CD14-positive monocyte (primary cell): ENCODE data around the gene OTULIN. TPM values are rescaled to one million over a fixed set of nuclear protein-coding genes. Genes with fewer than 3 reads are reported as not detected.

ENCODE experiments used
- DNase-seq, 3 donors: peaks; one replicate each; pipeline ENCODE4 v3.0.0-alpha.2; 2011 to 2022
- H2AFZ ChIP-seq: 2 replicates; pipeline ENCODE4 v1.6.0; 2012; ENCODE audit warnings: mild to moderate bottlenecking, low read depth, low read length, inconsistent platforms; ENCODE audit not compliant: insufficient read depth, poor library complexity, severe bottlenecking
- H3K27ac ChIP-seq, 2 donors: 1 replicate in 1 of 2; 2 replicates in 1 of 2; pipeline ENCODE4 v1.5.1; 2012 to 2013; ENCODE audit warnings: low read length in 2 of 2, control low read depth in 1 of 2, inconsistent platforms in 1 of 2, low read depth in 1 of 2, mild to moderate bottlenecking in 1 of 2
- H3K27me3 ChIP-seq, 2 donors: one replicate each; pipeline versions ENCODE4 v1.6.0 to v1.6.1; 2011 to 2013; ENCODE audit warnings: low read length in 2 of 2; ENCODE audit not compliant: control insufficient read depth in 2 of 2, insufficient read depth in 2 of 2
- H3K36me3 ChIP-seq, 2 donors: replicated peaks in 1 of 2; 1 replicate in 1 of 2; 2 replicates in 1 of 2; pipeline versions ENCODE4 v1.5.1 to v1.6.1; 2012 to 2013; ENCODE audit warnings: low read length in 2 of 2, control low read depth in 1 of 2, inconsistent platforms in 1 of 2, mild to moderate bottlenecking in 1 of 2; ENCODE audit not compliant: insufficient read depth in 2 of 2, control insufficient read depth in 1 of 2
- H3K4me1 ChIP-seq, 2 donors: 1 replicate in 1 of 2; 2 replicates in 1 of 2; pipeline versions ENCODE4 v1.5.1 to v1.6.1; 2012 to 2013; ENCODE audit warnings: low read length in 2 of 2, control low read depth in 1 of 2, inconsistent platforms in 1 of 2, mild to moderate bottlenecking in 1 of 2, moderate library complexity in 1 of 2; ENCODE audit not compliant: insufficient read depth in 2 of 2, control insufficient read depth in 1 of 2
- H3K4me2 ChIP-seq: replicated peaks from 2 replicates; pipeline ENCODE3; 2012; ENCODE audit warnings: low read length, moderate library complexity, mild to moderate bottlenecking; ENCODE audit not compliant: poor library complexity, severe bottlenecking; ENCODE audit errors: extremely low read depth
- H3K4me3 ChIP-seq, 3 experiments: fragments of 200-600 bp in 1 of 3; sonication (generic) in 1 of 3; replicated peaks in 1 of 3; 1 replicate in 2 of 3; 2 replicates in 1 of 3; pipeline ENCODE4 v1.5.1; 2011 to 2013; ENCODE audit warnings: low read length in 3 of 3, mild to moderate bottlenecking in 3 of 3, control low read depth in 2 of 3, low read depth in 2 of 3, inconsistent platforms in 1 of 3, moderate library complexity in 1 of 3
- H3K79me2 ChIP-seq: 2 replicates; pipeline ENCODE4 v1.6.0; 2012; ENCODE audit warnings: mild to moderate bottlenecking, control low read depth, inconsistent platforms, low read length, moderate library complexity; ENCODE audit not compliant: insufficient read depth
- H3K9ac ChIP-seq: 2 replicates; pipeline ENCODE4 v1.6.0; 2017; ENCODE audit warnings: low read length, mild to moderate bottlenecking; ENCODE audit not compliant: insufficient read depth, poor library complexity, severe bottlenecking
- H3K9me3 ChIP-seq, 2 donors: replicated peaks in 1 of 2; 1 replicate in 1 of 2; 2 replicates in 1 of 2; pipeline versions ENCODE4 v1.5.1 to v1.6.1; 2012 to 2013; ENCODE audit warnings: low read length in 2 of 2, control low read depth in 1 of 2; ENCODE audit not compliant: control insufficient read depth in 1 of 2, insufficient read depth in 1 of 2
- H4K20me1 ChIP-seq: 2 replicates; pipeline ENCODE4 v1.6.0; 2012; ENCODE audit warnings: mild to moderate bottlenecking, low read length, control low read depth, moderate library complexity; ENCODE audit not compliant: insufficient read depth
- H3K27ac Mint-ChIP-seq, 7 donors: one replicate each; pipeline ENCODE4 v1.8.0; 2020; ENCODE audit warnings: mild to moderate bottlenecking in 7 of 7, mixed read lengths in 7 of 7, moderate library complexity in 6 of 7, inconsistent platforms in 2 of 7
- H3K27me3 Mint-ChIP-seq, 3 donors: one replicate each; pipeline ENCODE4 v1.8.0; 2021 to 2022; ENCODE audit warnings: low read depth in 3 of 3, mild to moderate bottlenecking in 3 of 3, mixed read lengths in 3 of 3, moderate library complexity in 3 of 3, inconsistent platforms in 1 of 3
- H3K36me3 Mint-ChIP-seq, 2 donors: one replicate each; pipeline ENCODE4 v1.8.0; 2020; ENCODE audit warnings: mixed read lengths in 2 of 2, inconsistent platforms in 1 of 2, mild to moderate bottlenecking in 1 of 2
- H3K4me1 Mint-ChIP-seq: one replicate; pipeline ENCODE4 v1.8.0; 2020; ENCODE audit warnings: mild to moderate bottlenecking, mixed read lengths
- H3K4me3 Mint-ChIP-seq, 2 donors: one replicate each; pipeline ENCODE4 v1.8.0; 2020; ENCODE audit warnings: mild to moderate bottlenecking in 2 of 2, mixed read lengths in 2 of 2, moderate library complexity in 1 of 2
- H3K9me3 Mint-ChIP-seq, 7 donors: one replicate each; pipeline ENCODE4 v1.8.0; 2020 to 2022; ENCODE audit warnings: mixed read lengths in 7 of 7, mild to moderate bottlenecking in 6 of 7, moderate library complexity in 6 of 7, inconsistent platforms in 2 of 7
- CTCF ChIP-seq: fragments of 200-600 bp; IDR thresholded peaks from one replicate; pipeline ENCODE4 v1.8.0; 2022; ENCODE audit warnings: antibody characterized with exemption, mild to moderate bottlenecking
- WGBS: methylation state at CpG from one replicate; pipeline ENCODE4 v1.1.5; 2013; ENCODE audit warnings: missing lambda C conversion rate; ENCODE audit not compliant: insufficient coverage; 5-methylcytosine and 5-hydroxymethylcytosine counted together
- intact Hi-C, 2 donors: fragments of 100-400 bp; cut with micrococcal nuclease; formaldehyde crosslinking; loops; one replicate each; pipeline versions ENCODE4 v1.15.0 to v1.15.1; 2023
- polyA plus RNA-seq, 3 donors: library from polyadenylated mRNA; depleted of rRNA in 1 of 3; unstranded in 2 of 3; stranded (reverse) in 1 of 3; fragments of 300-500 nt in 2 of 3; fragments of >200 nt in 1 of 3; fragmentation: Illumina TruSeq in 2 of 3; gene quantifications; 1 replicate in 2 of 3; 2 replicates in 1 of 3; pipeline ENCODE4 v1.2.3, GENCODE V29; 2012 to 2021

OTULIN gene
- polyA plus RNA-seq, 3 donors = 13.7 to 14.2 (median 14.0) TPM

GRCh38 chr5:14726066-14726838 is 61.7 kb downstream of the OTULIN start:
- Mint-ChIP-seq H3K4me1 (peaks cover 29% of the 10 kb centered on the region), H3K9me3 (peaks cover 0 to 3% (median 0%) of the 10 kb centered on the region in 7 donors), H3K4me3 (no peak overlapping the region), H3K27me3 (peaks cover 2 to 5% (median 2%) of the 10 kb centered on the region in 3 donors), H3K36me3 (peaks cover 0 to 6% of the 10 kb centered on the region in 2 donors), H3K27ac (peak overlapping the region in 4 of 7 donors; percentile 12 to 69 (median 44))
- Histone ChIP-seq H3K9me3 (no peaks in the 10 kb centered on the region), H4K20me1 (no peaks in the 10 kb centered on the region), H3K27ac (no peak overlapping the region), H3K4me1 (peaks cover 20 to 28% of the 10 kb centered on the region in 2 donors), H3K9ac (no peak overlapping the region), H3K79me2 (no peaks in the 10 kb centered on the region), H3K4me2 (no peak overlapping the region), H3K27me3 (no peaks in the 10 kb centered on the region), H2AFZ (no peak overlapping the region), H3K4me3 (no peak overlapping the region), H3K36me3 (no peaks in the 10 kb centered on the region)
- intact Hi-C loops = loop anchor here (2.0 to 10.0 kb wide), 3 partner anchors 149 to 277 kb away; partner anchors contain the start of gene ANKH (in 1 of the 2)
- no peak for TF ChIP-seq CTCF
- 94% methylated on average over 12 of the region's 14 CpGs for WGBS
- no peak for DNase-seq

GRCh38 chr5:14727428-14727865 is 62.9 kb downstream of the OTULIN start:
- TF ChIP-seq CTCF = peak; percentile 97
- Histone ChIP-seq H3K4me3 (no peak overlapping the region), H3K27me3 (no peaks in the 10 kb centered on the region), H3K9me3 (no peaks in the 10 kb centered on the region), H3K79me2 (no peaks in the 10 kb centered on the region), H3K36me3 (no peaks in the 10 kb centered on the region), H2AFZ (no peak overlapping the region), H3K9ac (no peak overlapping the region), H3K27ac (no peak overlapping the region), H4K20me1 (no peaks in the 10 kb centered on the region), H3K4me2 (no peak overlapping the region), H3K4me1 (peaks cover 20 to 28% of the 10 kb centered on the region in 2 donors)
- intact Hi-C loops = loop anchor here (1.0 to 10.0 kb wide), 4 partner anchors 145 to 275 kb away; partner anchors contain the start of gene ANKH (in 1 of the 2)
- WGBS = 1% methylated on average over 6 of the region's 7 CpGs
- Mint-ChIP-seq H3K36me3 (peaks cover 0 to 6% of the 10 kb centered on the region in 2 donors), H3K4me1 (peaks cover 28% of the 10 kb centered on the region), H3K27me3 (peaks cover 2 to 3% (median 2%) of the 10 kb centered on the region in 3 donors), H3K4me3 (no peak overlapping the region), H3K9me3 (peaks cover 0 to 3% (median 0%) of the 10 kb centered on the region in 7 donors), H3K27ac (no peak overlapping the region)
- peak; percentile 58 to 81 (median 63) for DNase-seq
